Esophagus muscularis mucosa (tissue), 4 donors: Measurements from ENCODE around the gene FBXL5. TPM values are rescaled to one million over a fixed set of nuclear protein-coding genes. Genes with fewer than 3 reads are reported as not detected.
A peak's percentile ranks its signal among the peaks of the same experiment; 100 is the strongest.

Experiments
- DNase-seq: peaks from one replicate; pipeline ENCODE4 v3.0.0-alpha.2; 2017; ENCODE audit errors: extremely low spot score
- H3K27ac ChIP-seq, 4 donors: fragments of 200-600 bp; sonication (generic); replicated peaks in 1 of 4; 1 replicate in 3 of 4; 2 replicates in 1 of 4; pipeline ENCODE4 v1.5.1; 2016 to 2019; ENCODE audit warnings: mild to moderate bottlenecking in 1 of 4
- H3K27me3 ChIP-seq, 4 donors: fragments of 200-600 bp; sonication (generic); one replicate each; pipeline versions ENCODE4 v1.5.1 to v1.6.0; 2016 to 2019
- H3K36me3 ChIP-seq, 4 donors: fragments of 200-600 bp; sonication (generic); one replicate each; pipeline ENCODE4 v1.5.1; 2016 to 2019
- H3K4me1 ChIP-seq, 4 donors: fragments of 200-600 bp; sonication (generic); one replicate each; pipeline ENCODE4 v1.5.1; 2016 to 2019
- H3K4me3 ChIP-seq, 4 donors: fragments of 200-600 bp; sonication (generic); 1 replicate in 2 of 4; 2 replicates in 2 of 4; pipeline ENCODE4 v1.5.1; 2016 to 2019; ENCODE audit warnings: mild to moderate bottlenecking in 4 of 4, moderate library complexity in 1 of 4
- H3K9me3 ChIP-seq, 4 donors: fragments of 200-600 bp; sonication (generic); 1 replicate in 3 of 4; 2 replicates in 1 of 4; pipeline ENCODE4 v1.5.1; 2016 to 2019
- EP300 ChIP-seq: sonication (generic); formaldehyde crosslinking; IDR thresholded peaks from one replicate; pipeline ENCODE4 v1.6.1; 2017; ENCODE audit warnings: antibody characterized with exemption
- POLR2A ChIP-seq: fragments of 450-650 bp; IDR thresholded peaks from one replicate; pipeline ENCODE4 v1.6.1; 2017; ENCODE audit warnings: antibody characterized with exemption, moderate library complexity, mild to moderate bottlenecking, low read depth
- POLR2AphosphoS5 ChIP-seq, 2 donors: sonication (generic); formaldehyde crosslinking; IDR thresholded peaks; one replicate each; pipeline ENCODE4 v1.6.1; 2017; ENCODE audit warnings: antibody characterized with exemption in 2 of 2
- WGBS: methylation state at CpG from one replicate; pipeline ENCODE4 v1.1.5; 2018; 5-methylcytosine and 5-hydroxymethylcytosine counted together
- intact Hi-C: fragments of 100-400 bp; cut with DNase I; formaldehyde crosslinking; loops from one replicate; pipeline ENCODE4 v1.15.1; 2023
- total RNA-seq, 4 donors: library from RNA; depleted of rRNA; stranded (reverse); fragments of >200 nt; gene quantifications; one replicate each; pipeline versions ENCODE4 v1.1.0 to v1.2.1, GENCODE V29; 2016
- TF ChIP-seq, protein P1 (sequence below), 3 experiments: fragments of 200-600 bp in 2 of 3; fragments of 450-650 bp in 1 of 3; sonication (generic) in 2 of 3; IDR thresholded peaks; one replicate each; pipeline ENCODE4 v1.5.1; 2017 to 2019; ENCODE audit warnings: antibody characterized with exemption in 3 of 3, mild to moderate bottlenecking in 2 of 3, moderate library complexity in 1 of 3

FBXL5 gene
- total RNA-seq, 4 donors from 2014 or later: 67.8 to 141 (median 140) TPM

GRCh38 chr4:15668566-15669435 lies 13.6 kb upstream of the FBXL5 start:
- Histone ChIP-seq H3K27me3 (no peaks in the 10 kb centered on the region), H3K4me1 (peaks cover 0 to 14% (median 3%) of the 10 kb centered on the region in 4 donors), H3K4me3 (no peak overlapping the region), H3K9me3 (no peaks in the 10 kb centered on the region), H3K27ac (no peak overlapping the region), H3K36me3 (no peaks in the 10 kb centered on the region)
- intact Hi-C loops: no loop called here
- 63% methylated on average over 1 of the region's 1 CpG for WGBS
- TF ChIP-seq, protein P1, sequence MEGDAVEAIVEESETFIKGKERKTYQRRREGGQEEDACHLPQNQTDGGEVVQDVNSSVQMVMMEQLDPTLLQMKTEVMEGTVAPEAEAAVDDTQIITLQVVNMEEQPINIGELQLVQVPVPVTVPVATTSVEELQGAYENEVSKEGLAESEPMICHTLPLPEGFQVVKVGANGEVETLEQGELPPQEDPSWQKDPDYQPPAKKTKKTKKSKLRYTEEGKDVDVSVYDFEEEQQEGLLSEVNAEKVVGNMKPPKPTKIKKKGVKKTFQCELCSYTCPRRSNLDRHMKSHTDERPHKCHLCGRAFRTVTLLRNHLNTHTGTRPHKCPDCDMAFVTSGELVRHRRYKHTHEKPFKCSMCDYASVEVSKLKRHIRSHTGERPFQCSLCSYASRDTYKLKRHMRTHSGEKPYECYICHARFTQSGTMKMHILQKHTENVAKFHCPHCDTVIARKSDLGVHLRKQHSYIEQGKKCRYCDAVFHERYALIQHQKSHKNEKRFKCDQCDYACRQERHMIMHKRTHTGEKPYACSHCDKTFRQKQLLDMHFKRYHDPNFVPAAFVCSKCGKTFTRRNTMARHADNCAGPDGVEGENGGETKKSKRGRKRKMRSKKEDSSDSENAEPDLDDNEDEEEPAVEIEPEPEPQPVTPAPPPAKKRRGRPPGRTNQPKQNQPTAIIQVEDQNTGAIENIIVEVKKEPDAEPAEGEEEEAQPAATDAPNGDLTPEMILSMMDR (IDR thresholded peaks at IDR 0.05): no peak
- TF ChIP-seq POLR2AphosphoS5 (IDR thresholded peaks at IDR 0.05): no peak
- TF ChIP-seq EP300: no peak
- TF ChIP-seq POLR2A: no peak
- DNase-seq: no peak

- H3K4me1 ChIP-seq: peaks cover 0 to 14% (median 3%) of the 10 kb centered on the region in 4 donors
- intact Hi-C loops: no loop called here
- 93% methylated on average over 4 of the region's 4 CpGs for WGBS
- no peaks in the 10 kb centered on the region for H3K36me3 ChIP-seq
- no peak for DNase-seq
- H3K27ac ChIP-seq: no peak overlapping the region
- H3K27me3 ChIP-seq: no peaks in the 10 kb centered on the region
- no peak for TF ChIP-seq POLR2A
- no peak for TF ChIP-seq EP300
- TF ChIP-seq, protein P1 (IDR thresholded peaks at IDR 0.05): no peak
- no peak for TF ChIP-seq POLR2AphosphoS5 (IDR thresholded peaks at IDR 0.05)
- H3K9me3 ChIP-seq: no peaks in the 10 kb centered on the region
- H3K4me3 ChIP-seq: no peak overlapping the region
Observed at GRCh38 chr4:15667006-15667405, 11.8 kb upstream of the FBXL5 start.

- Histone ChIP-seq H3K36me3 (no peaks in the 10 kb centered on the region), H3K9me3 (no peaks in the 10 kb centered on the region), H3K4me1 (peaks cover 0 to 14% (median 3%) of the 10 kb centered on the region in 4 donors), H3K27me3 (no peaks in the 10 kb centered on the region), H3K27ac (peak overlapping the region in 1 of 4 donors; percentile 34), H3K4me3 (no peak overlapping the region)
- no peak for DNase-seq
- intact Hi-C loops: no loop called here
- 83% methylated on average over 3 of the region's 3 CpGs for WGBS
- peak; percentile 21 to 57 for TF ChIP-seq POLR2AphosphoS5 (IDR thresholded peaks at IDR 0.05)
- TF ChIP-seq, protein P1 (IDR thresholded peaks at IDR 0.05): no peak
- no peak for TF ChIP-seq POLR2A
- no peak for TF ChIP-seq EP300
Observed at GRCh38 chr4:15665753-15666365, 10.7 kb upstream of the FBXL5 start.

- Histone ChIP-seq H3K4me1 (peaks cover 6 to 11% (median 10%) of the 10 kb centered on the region in 4 donors), H3K9me3 (no peaks in the 10 kb centered on the region), H3K36me3 (no peaks in the 10 kb centered on the region), H3K27me3 (no peaks in the 10 kb centered on the region), H3K4me3 (no peak overlapping the region), H3K27ac (no peak overlapping the region)
- no peak for DNase-seq
- 84% methylated on average over 5 of the region's 5 CpGs for WGBS
- TF ChIP-seq EP300 (no peak), POLR2A (no peak), POLR2AphosphoS5 (IDR thresholded peaks at IDR 0.05) (peak in 1 of 2 donors; percentile 31)
- TF ChIP-seq, protein P1 (IDR thresholded peaks at IDR 0.05): no peak
- intact Hi-C loops: loop anchor here (10.0 kb wide), 1 partner anchor 655 kb away; the partner anchor contains the start of gene CPEB2
Observed at GRCh38 chr4:15659768-15660570, 4.8 kb upstream of the FBXL5 start.
